K562 (cell line): ENCODE results near the gene HSPA6. TPM values are rescaled to one million over a fixed set of nuclear protein-coding genes. Genes with fewer than 3 reads are reported as not detected.

Experiments
- ATAC-seq: fragments of 200-7000 bp; cut with Tn5 transposase; 3 replicates; pipeline ENCODE4 v1.9.1; 2020; ENCODE audit warnings: moderate library complexity
- BruUV-seq: library from RNA; stranded (reverse); fragments of 400-500 nt; replicated peaks from 2 replicates; lab custom pipeline; 2021; lab: Mats Ljungman, UMichigan
- CTCF ChIA-PET: fragments of 300-600 bp; formaldehyde crosslinking; extraction: SDS; loops from one replicate; lab custom pipeline; 2021; ENCODE audit warnings: low intra/inter-chr PET ratio; lab: Yijun Ruan, JAX
- POLR2A ChIA-PET: fragments of 300-600, 350-650 bp; sonication (Branson Sonifier 250); formaldehyde crosslinking; extraction: SDS; loops from one replicate; lab custom pipeline; 2021; ENCODE audit warnings: antibody characterized with exemption, inconsistent platforms; lab: Yijun Ruan, JAX
- DNase-seq, 4 experiments: peaks; one replicate each; pipeline versions ENCODE4 v3.0.0 to v3.0.0-alpha.2; 2011 to 2018; ENCODE audit warnings: low spot score in 3 of 4, mixed read lengths in 3 of 4; ENCODE audit errors: extremely low read depth in 1 of 4
- FAIRE-seq: peaks from 2 replicates; lab custom pipeline; 2011; peaks lifted over from hg19 to GRCh38; lab: Jason Lieb, UNC
- H2AFZ ChIP-seq: 2 replicates; pipeline ENCODE4 v1.6.0; 2011; ENCODE audit warnings: low read depth, low read length, control low read depth, inconsistent platforms
- H3K27ac ChIP-seq: fragments of 200-600 bp; 3 replicates; pipeline ENCODE4 v1.8.0; 2011; ENCODE audit warnings: low read depth, mild to moderate bottlenecking, control low read depth, inconsistent platforms, low read length, moderate library complexity, mixed read lengths; ENCODE audit errors: extremely low read depth
- H3K27me3 ChIP-seq, 2 experiments: fragments of 300-600 bp in 1 of 2; 2 replicates in 1 of 2; 3 replicates in 1 of 2; pipeline versions ENCODE4 v1.6.0 to v1.8.0; 2011; ENCODE audit warnings: inconsistent platforms in 2 of 2, low read length in 2 of 2, mild to moderate bottlenecking in 1 of 2, mixed read lengths in 1 of 2, moderate library complexity in 1 of 2; ENCODE audit not compliant: control insufficient read depth in 2 of 2, insufficient read depth in 2 of 2
- H3K36me3 ChIP-seq: fragments of 300-600 bp; 3 replicates; pipeline ENCODE4 v1.8.0; 2011; ENCODE audit warnings: mild to moderate bottlenecking, low read length, inconsistent platforms; ENCODE audit not compliant: control insufficient read depth, insufficient read depth
- H3K4me1 ChIP-seq, 2 experiments: fragments of 200-600 bp in 1 of 2; replicated peaks in 1 of 2; 2 replicates in 1 of 2; 3 replicates in 1 of 2; pipeline versions ENCODE4 v1.5.1 to v1.8.0; 2011; ENCODE audit warnings: inconsistent platforms in 2 of 2, low read length in 2 of 2, mild to moderate bottlenecking in 1 of 2, mixed read lengths in 1 of 2, moderate library complexity in 1 of 2; ENCODE audit not compliant: control insufficient read depth in 2 of 2, insufficient read depth in 2 of 2
- H3K4me2 ChIP-seq: 2 replicates; pipeline ENCODE4 v1.6.1; 2011; ENCODE audit warnings: low read length, control low read depth, inconsistent platforms, mixed read lengths; ENCODE audit not compliant: insufficient read depth
- H3K4me3 ChIP-seq: fragments of 200-600 bp; sonication (generic), shearing (Covaris generic); 2 replicates; pipeline ENCODE4 v1.5.1; 2016; ENCODE audit warnings: control low read depth, inconsistent platforms
- H3K79me2 ChIP-seq: fragments of 200-600 bp; 3 replicates; pipeline ENCODE4 v1.8.0; 2011; ENCODE audit warnings: low read length, inconsistent platforms; ENCODE audit not compliant: control insufficient read depth, insufficient read depth
- H3K9ac ChIP-seq, 2 experiments: 2 replicates each; pipeline versions ENCODE4 v1.6.0 to v1.6.1; 2011; ENCODE audit warnings: low read depth in 2 of 2, low read length in 2 of 2, control low read depth in 1 of 2, inconsistent platforms in 1 of 2, mild to moderate bottlenecking in 1 of 2, mixed read lengths in 1 of 2; ENCODE audit not compliant: insufficient read depth in 1 of 2
- H3K9me1 ChIP-seq: one replicate; pipeline ENCODE4 v1.6.0; 2011; ENCODE audit warnings: inconsistent platforms, mild to moderate bottlenecking, low read length, moderate library complexity; ENCODE audit not compliant: control insufficient read depth, insufficient read depth
- H3K9me3 ChIP-seq: replicated peaks from 2 replicates; pipeline ENCODE4 v1.5.1; 2011; ENCODE audit warnings: low read depth, low read length, inconsistent platforms; ENCODE audit not compliant: control insufficient read depth, insufficient read depth
- H4K20me1 ChIP-seq: replicated peaks from 2 replicates; pipeline ENCODE4 v1.6.1; 2011; ENCODE audit warnings: low read length, inconsistent platforms, mixed read lengths; ENCODE audit not compliant: control insufficient read depth, insufficient read depth
- BMI1 ChIP-seq: fragments of 150-350 bp; IDR thresholded peaks from 2 replicates; pipeline ENCODE4 v1.6.1; 2014; ENCODE audit warnings: low read length
- CTBP1 ChIP-seq: fragments of 450-650 bp; IDR thresholded peaks from 2 replicates; pipeline ENCODE4 v1.6.1; 2016; ENCODE audit warnings: borderline replicate concordance
- FOS ChIP-seq: IDR thresholded peaks from 3 replicates; pipeline ENCODE4 v1.6.1; 2011; ENCODE audit not compliant: insufficient read length; ENCODE audit errors: extremely low read depth
- FOXK2 ChIP-seq, 2 experiments: fragments of 450-650 bp; IDR thresholded peaks in 1 of 2; conservative IDR thresholded peaks in 1 of 2; 2 replicates each; pipeline ENCODE4 v1.6.1; 2016; ENCODE audit warnings: low read depth in 2 of 2, mild to moderate bottlenecking in 1 of 2
- HLTF ChIP-seq: fragments of 450-650 bp; IDR thresholded peaks from 2 replicates; pipeline ENCODE4 v1.6.1; 2016
- MEF2D ChIP-seq: conservative IDR thresholded peaks from 2 replicates; pipeline ENCODE4 v1.6.1; 2016; ENCODE audit warnings: low read depth, missing genetic modification characterization, missing compliant biosample characterization
- NFXL1 ChIP-seq: fragments of 450-650 bp; formaldehyde crosslinking; IDR thresholded peaks from 2 replicates; pipeline ENCODE4 v1.4.0; 2021; ENCODE audit warnings: mild to moderate bottlenecking
- RCOR1 ChIP-seq, 2 experiments: IDR thresholded peaks; 2 replicates each; pipeline ENCODE4 v1.6.1; 2012; ENCODE audit warnings: low read depth in 2 of 2, low read length in 2 of 2, borderline replicate concordance in 1 of 2, improper control_type of control experiment in 1 of 2
- TAF15 ChIP-seq: fragments of 200-400 bp; formaldehyde crosslinking; IDR thresholded peaks from 2 replicates; pipeline ENCODE4 v1.6.1; 2017; ENCODE audit warnings: mild to moderate bottlenecking, low read depth, low read length, moderate library complexity
- ZC3H8 ChIP-seq: fragments of 450-650 bp; IDR thresholded peaks from 2 replicates; pipeline ENCODE4 v1.6.1; 2017
- ZEB2 ChIP-seq: fragments of 450-650 bp; IDR thresholded peaks from 2 replicates; pipeline ENCODE4 v1.6.1; 2016
- ZNF212 ChIP-seq: fragments of 450-650 bp; formaldehyde crosslinking; IDR thresholded peaks from 2 replicates; pipeline ENCODE4 v1.4.0; 2020; ENCODE audit warnings: mild to moderate bottlenecking
- ZNF316 ChIP-seq: fragments of 450-650 bp; IDR thresholded peaks from 2 replicates; pipeline ENCODE4 v1.6.1; 2016
- ZNF696 ChIP-seq: fragments of 250-450 bp; sonication (Bioruptor Pico); conservative IDR thresholded peaks from 2 replicates; pipeline ENCODE4 v1.4.0; 2020; ENCODE audit warnings: mild to moderate bottlenecking, moderate library complexity
- WGBS: fragments of 100-300 bp; shearing (Covaris generic); methylation state at CpG from one replicate; pipeline ENCODE4 v1.1.6; 2016; ENCODE audit warnings: low coverage, mixed read lengths; ENCODE audit not compliant: insufficient coverage; ENCODE audit errors: missing lambda C conversion rate; 5-methylcytosine and 5-hydroxymethylcytosine counted together
- in situ Hi-C: fragments of 300-500 bp; cut with MboI; formaldehyde crosslinking; loops from 4 replicates; pipeline ENCODE4 v1.15.0; 2018; ENCODE audit warnings: inconsistent platforms, mixed read lengths
- intact Hi-C: fragments of 100-400 bp; cut with micrococcal nuclease; formaldehyde crosslinking; loops from 2 replicates; pipeline ENCODE4 v1.14.2; 2022
- polyA plus RNA-seq, 8 experiments: library from polyadenylated mRNA; depleted of rRNA in 4 of 8; stranded (reverse) in 5 of 8; unstranded in 3 of 8; fragments of >200 nt; fragmentation: Nextera tagmentation in 2 of 8; fragmentation: Illumina TruSeq in 1 of 8; extraction: Ambion mirVana in 2 of 8; extraction: Trizol in 1 of 8; gene quantifications; 2 replicates each; pipeline versions ENCODE4 v1.2.1 to v1.2.3, GENCODE V29; 2011 to 2014; ENCODE audit warnings: inconsistent platforms in 1 of 8, missing spikeins in 1 of 8
- total RNA-seq, 7 experiments: library from RNA; depleted of rRNA in 6 of 7; stranded (reverse); fragments of >200 nt in 6 of 7; fragmentation: Illumina TruSeq in 2 of 7; extraction: Trizol in 2 of 7; gene quantifications; 2 replicates each; pipeline versions ENCODE4 v1.2.1 to v1.2.3, GENCODE V29; 2011 to 2021; ENCODE audit warnings: low replicate concordance in 1 of 7
- TF ChIP-seq, protein P1 (sequence below): fragments of 450-650 bp; formaldehyde crosslinking; conservative IDR thresholded peaks from 2 replicates; pipeline ENCODE4 v1.4.0; 2022; ENCODE audit warnings: mild to moderate bottlenecking, missing genetic modification characterization
- TF ChIP-seq, protein P2 (sequence below), 3 experiments: IDR thresholded peaks in 2 of 3; conservative IDR thresholded peaks in 1 of 3; 2 replicates each; pipeline ENCODE4 v1.5.1; 2011 to 2012; ENCODE audit warnings: low read length in 3 of 3, mild to moderate bottlenecking in 3 of 3, control low read depth in 2 of 3, improper control_type of control experiment in 1 of 3, inconsistent platforms in 1 of 3, low read depth in 1 of 3, mixed read lengths in 1 of 3, moderate library complexity in 1 of 3; ENCODE audit not compliant: insufficient read depth in 2 of 3
- TF ChIP-seq, protein P3 (sequence below): fragments of 450-650 bp; IDR thresholded peaks from 2 replicates; pipeline ENCODE4 v1.6.1; 2016; ENCODE audit warnings: borderline replicate concordance

The HSPA6 gene
- total and polyA plus RNA-seq, 9 of the 15 experiments (the other 6 are each of a cell fraction or from before 2014, with no cell fraction given): 0.15 to 10.0 (median 2.4) TPM

DNA sequence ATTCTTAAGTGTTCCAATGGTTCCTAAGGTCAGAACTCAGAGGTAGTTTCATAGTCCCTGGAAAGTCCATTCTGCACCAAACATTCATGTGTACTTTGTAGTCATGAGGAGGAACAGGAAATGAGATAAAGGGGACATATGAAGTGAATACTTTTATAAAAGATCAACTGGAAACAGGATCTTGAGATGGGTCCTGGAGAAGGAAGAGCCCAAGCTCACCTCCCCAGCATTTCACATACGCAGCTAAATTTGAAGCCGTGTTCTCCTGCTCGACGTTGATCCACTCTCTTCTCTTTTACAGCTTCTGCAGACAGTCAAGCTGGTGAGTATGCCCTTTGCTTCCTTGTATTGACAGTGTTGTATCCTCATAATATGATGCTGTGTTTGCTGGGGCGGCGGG lies 18.7 kb upstream of the HSPA6 start:
- POLR2A ChIA-PET: interaction anchor here (1.0 to 1.8 kb wide), 5 partner anchors 10 to 216 kb away, joined by 3 to 6 read pairs (median 4); no protein-coding TSS in a partner anchor
- H3K9me1 ChIP-seq: no peaks in the 10 kb centered on the region
- H3K36me3 ChIP-seq: peaks cover 30% of the 10 kb centered on the region; the same call in 2 of the 3 replicates
- peaks cover 16 to 53% of the 10 kb centered on the region in 2 experiments for H3K4me1 ChIP-seq
- no peaks in the 10 kb centered on the region for H3K27me3 ChIP-seq
- peaks cover 51% of the 10 kb centered on the region for H3K79me2 ChIP-seq
- H3K4me3 ChIP-seq: peak overlapping the region; percentile 51
- intact Hi-C loops (loop anchor here (5.0 kb wide), 1 partner anchor 37 kb away; no protein-coding TSS in a partner anchor), in situ Hi-C loops (no loop called here)
- peak overlapping the region; percentile 86 for H3K4me2 ChIP-seq
- H3K9me3 ChIP-seq: no peaks in the 10 kb centered on the region
- no peaks in the 10 kb centered on the region for H4K20me1 ChIP-seq
- WGBS: 3% methylated on average over 6 of the region's 6 CpGs
- H3K27ac ChIP-seq: peak overlapping the region; percentile 87
- ATAC-seq: peak; percentile 16
- no peak for DNase-seq
- no peak for FAIRE-seq
- peak overlapping the region; percentile 63 for H2AFZ ChIP-seq
- CTCF ChIA-PET: no interaction called here
- peak overlapping the region; percentile 75 to 87; a peak in 3 of 4 replicates for H3K9ac ChIP-seq
- BruUV-seq: TSS peak; percentile 48
- TF ChIP-seq ZNF696: no peak
- TF ChIP-seq, protein P1, sequence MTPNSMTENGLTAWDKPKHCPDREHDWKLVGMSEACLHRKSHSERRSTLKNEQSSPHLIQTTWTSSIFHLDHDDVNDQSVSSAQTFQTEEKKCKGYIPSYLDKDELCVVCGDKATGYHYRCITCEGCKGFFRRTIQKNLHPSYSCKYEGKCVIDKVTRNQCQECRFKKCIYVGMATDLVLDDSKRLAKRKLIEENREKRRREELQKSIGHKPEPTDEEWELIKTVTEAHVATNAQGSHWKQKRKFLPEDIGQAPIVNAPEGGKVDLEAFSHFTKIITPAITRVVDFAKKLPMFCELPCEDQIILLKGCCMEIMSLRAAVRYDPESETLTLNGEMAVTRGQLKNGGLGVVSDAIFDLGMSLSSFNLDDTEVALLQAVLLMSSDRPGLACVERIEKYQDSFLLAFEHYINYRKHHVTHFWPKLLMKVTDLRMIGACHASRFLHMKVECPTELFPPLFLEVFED (CRISPR knock-in tag): no peak
- TF ChIP-seq TAF15: no peak
- no peak for TF ChIP-seq BMI1
- TF ChIP-seq MEF2D (tag): no peak
- peak; percentile 51; the same call in 1 of the 2 replicates for TF ChIP-seq ZNF316
- no peak for TF ChIP-seq ZEB2
- no peak for TF ChIP-seq FOS
- TF ChIP-seq, protein P2, sequence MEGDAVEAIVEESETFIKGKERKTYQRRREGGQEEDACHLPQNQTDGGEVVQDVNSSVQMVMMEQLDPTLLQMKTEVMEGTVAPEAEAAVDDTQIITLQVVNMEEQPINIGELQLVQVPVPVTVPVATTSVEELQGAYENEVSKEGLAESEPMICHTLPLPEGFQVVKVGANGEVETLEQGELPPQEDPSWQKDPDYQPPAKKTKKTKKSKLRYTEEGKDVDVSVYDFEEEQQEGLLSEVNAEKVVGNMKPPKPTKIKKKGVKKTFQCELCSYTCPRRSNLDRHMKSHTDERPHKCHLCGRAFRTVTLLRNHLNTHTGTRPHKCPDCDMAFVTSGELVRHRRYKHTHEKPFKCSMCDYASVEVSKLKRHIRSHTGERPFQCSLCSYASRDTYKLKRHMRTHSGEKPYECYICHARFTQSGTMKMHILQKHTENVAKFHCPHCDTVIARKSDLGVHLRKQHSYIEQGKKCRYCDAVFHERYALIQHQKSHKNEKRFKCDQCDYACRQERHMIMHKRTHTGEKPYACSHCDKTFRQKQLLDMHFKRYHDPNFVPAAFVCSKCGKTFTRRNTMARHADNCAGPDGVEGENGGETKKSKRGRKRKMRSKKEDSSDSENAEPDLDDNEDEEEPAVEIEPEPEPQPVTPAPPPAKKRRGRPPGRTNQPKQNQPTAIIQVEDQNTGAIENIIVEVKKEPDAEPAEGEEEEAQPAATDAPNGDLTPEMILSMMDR (IDR thresholded peaks at IDR 0.05 in 2 of 3, conservative IDR thresholded peaks at IDR 0.05 in 1 of 3; ENCODE audit: insufficient read depth in 2 of 3, low read depth in 1 of 3, low read length in 3 of 3): no peak
- 0 out of 2 replicates have a peak, but pooled peaks have one; percentile 9 for TF ChIP-seq CTBP1
- TF ChIP-seq ZNF212 (CRISPR knock-in tag): no peak
- TF ChIP-seq NFXL1 (CRISPR knock-in tag): no peak
- no peak for TF ChIP-seq HLTF
- TF ChIP-seq ZC3H8: no peak
- TF ChIP-seq, protein P3, sequence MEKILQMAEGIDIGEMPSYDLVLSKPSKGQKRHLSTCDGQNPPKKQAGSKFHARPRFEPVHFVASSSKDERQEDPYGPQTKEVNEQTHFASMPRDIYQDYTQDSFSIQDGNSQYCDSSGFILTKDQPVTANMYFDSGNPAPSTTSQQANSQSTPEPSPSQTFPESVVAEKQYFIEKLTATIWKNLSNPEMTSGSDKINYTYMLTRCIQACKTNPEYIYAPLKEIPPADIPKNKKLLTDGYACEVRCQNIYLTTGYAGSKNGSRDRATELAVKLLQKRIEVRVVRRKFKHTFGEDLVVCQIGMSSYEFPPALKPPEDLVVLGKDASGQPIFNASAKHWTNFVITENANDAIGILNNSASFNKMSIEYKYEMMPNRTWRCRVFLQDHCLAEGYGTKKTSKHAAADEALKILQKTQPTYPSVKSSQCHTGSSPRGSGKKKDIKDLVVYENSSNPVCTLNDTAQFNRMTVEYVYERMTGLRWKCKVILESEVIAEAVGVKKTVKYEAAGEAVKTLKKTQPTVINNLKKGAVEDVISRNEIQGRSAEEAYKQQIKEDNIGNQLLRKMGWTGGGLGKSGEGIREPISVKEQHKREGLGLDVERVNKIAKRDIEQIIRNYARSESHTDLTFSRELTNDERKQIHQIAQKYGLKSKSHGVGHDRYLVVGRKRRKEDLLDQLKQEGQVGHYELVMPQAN: no peak
- no peak for TF ChIP-seq RCOR1 (IDR thresholded peaks at IDR 0.05; ENCODE audit: borderline replicate concordance in 1 of 2, low read depth in 2 of 2, low read length in 2 of 2)
- no peak for TF ChIP-seq FOXK2 (conservative IDR thresholded peaks at IDR 0.05 in 1 of 2, IDR thresholded peaks at IDR 0.05 in 1 of 2; ENCODE audit: low read depth in 2 of 2)
